SK-N-MC (cell line): ENCODE results near the gene TOMM40L.

ENCODE experiments used
- EZH2 ChIP-seq: fragments of 200-600 bp; sonication (generic); IDR thresholded peaks from one replicate; pipeline ENCODE4 v1.6.1; 2017; ENCODE audit warnings: antibody characterized with exemption
- FOXP2 ChIP-seq: optimal IDR thresholded peaks from 2 replicates; pipeline ENCODE3; 2011; ENCODE audit warnings: mild to moderate bottlenecking, moderate library complexity; ENCODE audit not compliant: insufficient read depth; ENCODE audit errors: extremely low read length, control extremely low read depth
- POLR2AphosphoS5 ChIP-seq: IDR thresholded peaks from 2 replicates; pipeline ENCODE4 v1.6.1; 2012; ENCODE audit warnings: mild to moderate bottlenecking, low read depth, low read length, borderline replicate concordance

DNA sequence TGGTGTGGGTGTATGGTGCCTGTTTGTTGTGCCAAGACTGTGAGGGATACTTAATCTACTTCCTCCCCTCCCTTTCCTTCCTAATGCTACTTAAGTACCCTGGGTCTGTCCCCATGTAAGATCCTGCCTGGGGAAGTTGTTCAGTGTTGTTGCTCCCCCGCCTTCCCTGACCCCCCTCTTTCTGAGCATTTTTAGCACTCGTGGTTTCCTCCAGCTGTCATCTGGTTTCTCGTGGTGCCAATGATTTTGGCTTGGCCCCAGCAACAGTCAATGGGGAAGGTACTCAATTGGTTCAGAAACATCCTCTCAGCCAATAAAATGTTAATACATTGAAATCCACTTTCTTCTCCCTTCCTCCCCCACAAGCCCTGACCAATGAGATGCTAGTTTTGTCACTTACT, 40.6 kb upstream of the TOMM40L start:
- TF ChIP-seq EZH2 (no peak), POLR2AphosphoS5 (no peak), FOXP2 (no peak)
